Tibial artery (tissue), 4 donors: Measurements from ENCODE around the gene TAL1.
"Not testable (repeated sequence)": the region's sequence is repeated elsewhere in the genome, so short reads cannot be mapped to it uniquely, and the experiment has no call there.

Source experiments
- DNase-seq, 2 donors: peaks; one replicate each; pipeline ENCODE4 v3.0.0-alpha.2; 2019
- H3K27ac ChIP-seq, 2 donors: fragments of 200-600 bp; sonication (generic) in 1 of 2; 1 replicate in 1 of 2; 2 replicates in 1 of 2; pipeline ENCODE4 v1.5.1; 2018 to 2019; ENCODE audit warnings: mild to moderate bottlenecking in 1 of 2
- H3K27me3 ChIP-seq, 2 donors: fragments of 200-600 bp; sonication (generic) in 1 of 2; one replicate each; pipeline versions ENCODE4 v1.5.1 to v1.6.0; 2016 to 2019
- H3K36me3 ChIP-seq, 3 donors: fragments of 200-600 bp; sonication (generic) in 2 of 3; one replicate each; pipeline ENCODE4 v1.5.1; 2016 to 2019; ENCODE audit warnings: mild to moderate bottlenecking in 2 of 3
- H3K4me1 ChIP-seq, 4 donors: fragments of 200-600 bp; sonication (generic) in 2 of 4; 1 replicate in 3 of 4; 2 replicates in 1 of 4; pipeline ENCODE4 v1.5.1; 2016 to 2019
- H3K4me3 ChIP-seq, 2 donors: fragments of 200-600 bp; sonication (generic) in 1 of 2; 1 replicate in 1 of 2; 2 replicates in 1 of 2; pipeline ENCODE4 v1.5.1; 2018 to 2019; ENCODE audit warnings: mild to moderate bottlenecking in 2 of 2
- H3K9me3 ChIP-seq, 3 donors: fragments of 200-600 bp; sonication (generic) in 1 of 3; one replicate each; pipeline ENCODE4 v1.5.1; 2016 to 2019
- CTCF ChIP-seq, 2 experiments: fragments of 200-600 bp in 1 of 2; fragments of 450-650 bp in 1 of 2; IDR thresholded peaks; one replicate each; pipeline ENCODE4 v1.5.1; 2017 to 2019; ENCODE audit warnings: antibody characterized with exemption in 2 of 2, mild to moderate bottlenecking in 1 of 2, moderate library complexity in 1 of 2
- intact Hi-C: fragments of 100-400 bp; cut with DNase I; formaldehyde crosslinking; loops from one replicate; pipeline ENCODE4 v1.15.0; 2023; ENCODE audit warnings: low total_unique reads

The TAL1 gene

GRCh38 chr1:47232187-47232874 is at the start of gene TAL1:
TSS of gene TAL1 (minus strand) at chr1:47232225. CDS start at chr1:47225888, 6,337 bp downstream.
- Histone ChIP-seq H3K36me3 (no peaks in the 10 kb centered on the region), H3K4me1 (peaks cover 0 to 27% (median 20%) of the 10 kb centered on the region in 4 donors), H3K27me3 (peaks cover 11 to 77% of the 10 kb centered on the region in 2 donors), H3K4me3 (peak within 1 kb of the TSS; percentile 28 to 49), H3K27ac (peak within 1 kb of the TSS in 1 of 2 donors; percentile 6), H3K9me3 (no peaks in the 10 kb centered on the region)
- TF ChIP-seq CTCF (IDR thresholded peaks at IDR 0.05) = no peak
- intact Hi-C loops = no loop called here
- DNase-seq = no peak

DNA sequence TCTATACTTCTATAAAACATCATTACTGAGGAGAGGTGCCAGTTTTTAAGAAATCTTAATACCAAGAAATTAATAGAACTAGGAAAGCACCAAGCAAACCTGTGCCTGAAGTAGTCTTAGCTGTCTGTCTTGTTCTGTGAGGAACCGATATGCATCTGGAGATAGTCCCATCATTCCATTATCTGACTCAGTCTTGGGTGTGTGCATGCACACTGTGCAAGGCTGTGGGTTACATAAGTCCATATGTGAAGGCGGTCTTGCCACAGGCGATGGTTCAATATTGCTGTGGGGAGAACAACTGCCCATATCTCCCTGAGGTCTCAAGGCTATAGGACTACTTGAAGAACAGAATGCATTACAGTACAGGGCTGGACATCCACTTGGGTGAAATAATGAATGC is 48.1 kb upstream of the TAL1 start:
- Histone ChIP-seq H3K36me3 (no peaks in the 10 kb centered on the region), H3K4me1 (no peaks in the 10 kb centered on the region), H3K27ac (no peak overlapping the region), H3K9me3 (no peaks in the 10 kb centered on the region), H3K4me3 (no peak overlapping the region), H3K27me3 (no peaks in the 10 kb centered on the region)
- DNase-seq = no peak
- TF ChIP-seq CTCF (IDR thresholded peaks at IDR 0.05) = no peak
- intact Hi-C loops = no loop called here

DNA sequence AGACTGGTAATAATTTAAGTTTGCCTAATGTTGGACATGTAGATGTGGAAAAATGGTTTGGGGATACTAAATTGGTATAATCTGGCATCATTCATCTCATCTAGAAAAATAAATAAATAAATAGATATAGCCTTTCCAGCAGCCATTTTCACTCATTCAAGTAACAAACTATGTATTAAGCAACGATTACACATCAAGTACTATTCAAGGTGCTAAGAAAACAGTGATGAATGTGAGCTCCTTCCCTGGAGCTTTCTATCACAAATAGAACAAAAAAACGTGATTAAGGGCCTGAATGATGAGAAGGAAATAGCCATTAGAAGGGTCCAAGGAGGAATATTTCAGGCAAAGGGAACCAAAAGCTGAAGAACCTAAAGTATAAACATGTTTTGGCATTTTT is 44.8 kb upstream of the TAL1 start:
- Histone ChIP-seq H3K4me1 (no peaks in the 10 kb centered on the region), H3K4me3 (no peak overlapping the region), H3K27ac (no peak overlapping the region), H3K27me3 (no peaks in the 10 kb centered on the region), H3K36me3 (no peaks in the 10 kb centered on the region), H3K9me3 (no peaks in the 10 kb centered on the region)
- intact Hi-C loops = no loop called here
- no peak for TF ChIP-seq CTCF (IDR thresholded peaks at IDR 0.05)
- no peak for DNase-seq

DNA sequence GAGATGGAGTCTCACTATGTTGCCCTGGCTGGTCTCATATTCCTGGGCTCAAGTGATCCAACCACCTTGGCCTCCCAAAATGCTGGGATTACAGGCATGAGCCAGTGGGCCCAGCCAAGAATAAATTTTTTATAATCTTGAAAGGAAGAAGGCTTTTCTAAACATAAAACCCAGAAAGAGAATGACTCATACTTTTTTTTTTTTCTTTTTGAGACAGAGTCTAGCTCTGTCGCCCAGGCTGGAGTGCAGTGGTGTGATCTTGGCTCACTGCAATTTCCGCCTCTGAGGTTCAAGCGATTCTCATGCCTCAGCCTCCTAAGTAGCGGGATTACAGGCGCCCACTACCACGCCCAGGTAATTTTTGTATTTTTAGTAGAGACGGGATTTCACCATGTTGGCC is 43.8 kb upstream of the TAL1 start:
- H3K4me1 ChIP-seq, H3K4me3 ChIP-seq, DNase-seq, H3K36me3 ChIP-seq, H3K27me3 ChIP-seq, H3K9me3 ChIP-seq, H3K27ac ChIP-seq, intact Hi-C loops: not testable (repeated sequence)

DNA sequence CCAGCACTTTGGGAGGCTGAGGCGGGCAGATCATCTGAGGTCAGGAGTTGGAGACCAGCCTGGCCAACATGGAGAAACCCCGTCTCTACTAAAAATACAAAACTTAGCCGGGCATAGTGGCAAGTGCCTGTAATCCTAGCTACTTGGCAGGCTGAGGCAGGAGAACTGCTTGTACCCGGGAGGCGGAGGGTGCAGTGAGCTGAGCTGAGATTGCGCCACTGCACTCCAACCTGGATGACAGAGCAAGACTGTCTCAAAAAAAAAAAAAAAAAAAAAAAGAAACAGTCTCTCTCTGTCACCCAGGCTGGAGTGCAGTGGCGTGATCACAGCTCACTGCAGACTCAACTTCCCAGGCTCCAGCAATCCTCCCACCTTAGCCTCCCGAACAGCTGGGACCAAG is 33.5 kb upstream of the TAL1 start:
- H3K27ac ChIP-seq, intact Hi-C loops, H3K4me1 ChIP-seq, DNase-seq, H3K9me3 ChIP-seq, H3K4me3 ChIP-seq, H3K27me3 ChIP-seq, H3K36me3 ChIP-seq: not testable (repeated sequence)

GRCh38 chr1:47262787-47263413 is 30.9 kb upstream of the TAL1 start:
- H3K27me3 ChIP-seq = no peaks in the 10 kb centered on the region
- no peak overlapping the region for H3K4me3 ChIP-seq
- TF ChIP-seq CTCF (IDR thresholded peaks at IDR 0.05) = peak; percentile 42 to 56
- H3K4me1 ChIP-seq = no peaks in the 10 kb centered on the region
- intact Hi-C loops = loop anchor here (2.0 kb wide), 1 partner anchor 84 kb away; no protein-coding TSS in a partner anchor
- no peaks in the 10 kb centered on the region for H3K36me3 ChIP-seq
- DNase-seq = no peak
- no peaks in the 10 kb centered on the region for H3K9me3 ChIP-seq
- H3K27ac ChIP-seq = no peak overlapping the region
